Nephron (organoid): ENCODE results near the gene ASB13.

Experiments used
- H3K27ac Mint-ChIP-seq, 3 experiments: 2 replicates each; pipeline ENCODE4 v1.8.0; 2020; ENCODE audit warnings: mixed read lengths in 3 of 3, mild to moderate bottlenecking in 2 of 3, moderate library complexity in 1 of 3
- H3K27me3 Mint-ChIP-seq: 2 replicates; pipeline ENCODE4 v1.8.0; 2021; ENCODE audit warnings: low read depth, mild to moderate bottlenecking, moderate library complexity, mixed read lengths
- H3K36me3 Mint-ChIP-seq: 2 replicates; pipeline ENCODE4 v1.8.0; 2020; ENCODE audit warnings: low read depth, mixed read lengths
- H3K4me1 Mint-ChIP-seq: 2 replicates; pipeline ENCODE4 v1.8.0; 2020; ENCODE audit warnings: mixed read lengths
- H3K4me3 Mint-ChIP-seq, 3 experiments: 2 replicates each; pipeline ENCODE4 v1.8.0; 2020; ENCODE audit warnings: mild to moderate bottlenecking in 3 of 3, mixed read lengths in 3 of 3, moderate library complexity in 2 of 3
- H3K9me3 Mint-ChIP-seq: 2 replicates; pipeline ENCODE4 v1.8.0; 2020; ENCODE audit warnings: mixed read lengths
- TF ChIP-seq, protein P1 (sequence below), 3 experiments: fragments of 200-600 bp; sonication (generic); IDR thresholded peaks; one replicate each; pipeline ENCODE4 v1.5.0; 2021; ENCODE audit warnings: antibody characterized with exemption in 3 of 3; ENCODE audit not compliant: unreplicated experiment in 3 of 3

The ASB13 gene

DNA sequence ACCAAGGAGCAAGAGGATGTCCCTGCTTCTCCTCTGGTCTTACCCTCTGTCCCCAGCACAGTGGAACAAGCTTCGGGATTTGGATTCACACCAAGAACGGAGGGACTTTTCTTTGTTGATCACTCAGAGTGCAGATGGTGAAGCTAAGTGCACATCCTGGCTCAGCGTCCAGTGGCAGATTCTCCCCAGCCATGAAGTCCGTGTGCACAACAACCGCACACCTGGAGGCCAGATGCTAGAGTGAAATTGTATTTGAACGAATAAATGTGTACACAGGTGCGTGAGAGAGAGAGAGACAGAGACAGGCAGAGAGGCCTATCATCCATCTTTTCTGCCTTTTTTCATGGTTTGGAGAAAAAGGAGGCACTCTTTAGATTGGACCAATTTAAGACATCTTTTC is 31.5 kb downstream of the ASB13 start:
- Mint-ChIP-seq H3K9me3 (no peaks in the 10 kb centered on the region), H3K27me3 (peaks cover 3% of the 10 kb centered on the region), H3K4me3 (no peak overlapping the region), H3K4me1 (peaks cover 58% of the 10 kb centered on the region), H3K36me3 (peaks cover 8% of the 10 kb centered on the region), H3K27ac (peak overlapping the region; percentile 53 to 83 (median 77))
- TF ChIP-seq, protein P1, sequence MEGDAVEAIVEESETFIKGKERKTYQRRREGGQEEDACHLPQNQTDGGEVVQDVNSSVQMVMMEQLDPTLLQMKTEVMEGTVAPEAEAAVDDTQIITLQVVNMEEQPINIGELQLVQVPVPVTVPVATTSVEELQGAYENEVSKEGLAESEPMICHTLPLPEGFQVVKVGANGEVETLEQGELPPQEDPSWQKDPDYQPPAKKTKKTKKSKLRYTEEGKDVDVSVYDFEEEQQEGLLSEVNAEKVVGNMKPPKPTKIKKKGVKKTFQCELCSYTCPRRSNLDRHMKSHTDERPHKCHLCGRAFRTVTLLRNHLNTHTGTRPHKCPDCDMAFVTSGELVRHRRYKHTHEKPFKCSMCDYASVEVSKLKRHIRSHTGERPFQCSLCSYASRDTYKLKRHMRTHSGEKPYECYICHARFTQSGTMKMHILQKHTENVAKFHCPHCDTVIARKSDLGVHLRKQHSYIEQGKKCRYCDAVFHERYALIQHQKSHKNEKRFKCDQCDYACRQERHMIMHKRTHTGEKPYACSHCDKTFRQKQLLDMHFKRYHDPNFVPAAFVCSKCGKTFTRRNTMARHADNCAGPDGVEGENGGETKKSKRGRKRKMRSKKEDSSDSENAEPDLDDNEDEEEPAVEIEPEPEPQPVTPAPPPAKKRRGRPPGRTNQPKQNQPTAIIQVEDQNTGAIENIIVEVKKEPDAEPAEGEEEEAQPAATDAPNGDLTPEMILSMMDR (IDR thresholded peaks at IDR 0.05; ENCODE audit: unreplicated experiment in 3 of 3) = no peak

DNA sequence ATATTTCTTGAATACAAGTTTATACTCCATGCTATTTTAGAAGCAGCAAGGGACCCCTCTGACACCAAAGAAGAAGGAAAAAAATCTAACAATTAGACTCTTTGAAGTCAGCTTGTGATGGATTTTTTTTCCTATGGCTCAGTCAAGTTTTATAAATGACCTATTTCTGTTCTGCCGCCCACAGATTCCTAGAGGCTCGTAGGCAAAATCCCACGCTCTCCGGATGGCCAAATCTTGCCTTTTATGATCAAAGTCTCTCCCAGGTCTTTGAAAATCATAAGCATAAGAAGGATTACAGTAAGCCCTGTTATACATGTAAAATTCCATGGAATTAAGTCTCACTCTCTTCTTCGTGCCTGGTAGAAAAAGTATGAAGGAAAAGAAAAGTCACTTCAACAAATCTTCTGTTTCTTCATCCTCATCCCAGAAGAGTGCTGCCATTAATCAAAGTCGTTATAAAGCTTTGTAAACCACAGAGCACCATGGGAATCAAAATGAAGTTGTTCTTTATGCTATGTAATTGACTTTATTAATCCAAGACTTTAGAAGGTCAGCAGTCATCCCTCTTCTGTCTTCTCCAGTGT is 33.1 kb downstream of the ASB13 start:
- TF ChIP-seq, protein P1 (IDR thresholded peaks at IDR 0.05; ENCODE audit: unreplicated experiment in 3 of 3) = no peak
- peaks cover 3% of the 10 kb centered on the region for H3K27me3 Mint-ChIP-seq
- peaks cover 74% of the 10 kb centered on the region for H3K4me1 Mint-ChIP-seq
- peaks cover under 1% of the 10 kb centered on the region for H3K36me3 Mint-ChIP-seq
- H3K9me3 Mint-ChIP-seq = no peaks in the 10 kb centered on the region
- H3K4me3 Mint-ChIP-seq = no peak overlapping the region
- H3K27ac Mint-ChIP-seq = peak overlapping the region; percentile 77 to 86 (median 83)

DNA sequence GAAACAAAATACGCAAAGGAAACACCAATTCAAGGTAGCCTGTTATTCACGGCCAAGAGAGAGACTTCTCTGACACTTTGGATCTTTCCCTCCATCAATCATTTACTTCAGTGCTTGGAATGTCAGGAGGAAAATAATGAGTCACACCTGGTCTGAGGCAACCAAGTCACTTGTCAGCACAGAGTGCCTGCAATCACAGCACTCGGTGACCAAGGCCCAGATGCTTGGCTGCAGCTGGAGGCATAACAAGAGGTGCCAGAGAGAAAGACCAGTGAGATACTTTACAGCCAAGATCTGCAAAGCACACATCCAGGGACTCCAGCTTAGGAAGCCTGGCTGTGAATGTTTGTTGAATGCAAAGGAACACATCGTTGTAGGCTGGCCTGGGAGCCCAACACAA is 33.9 kb downstream of the ASB13 start:
- TF ChIP-seq, protein P1 (IDR thresholded peaks at IDR 0.05; ENCODE audit: unreplicated experiment in 3 of 3) = no peak
- H3K27ac Mint-ChIP-seq = peak overlapping the region; percentile 77 to 86 (median 83)

DNA sequence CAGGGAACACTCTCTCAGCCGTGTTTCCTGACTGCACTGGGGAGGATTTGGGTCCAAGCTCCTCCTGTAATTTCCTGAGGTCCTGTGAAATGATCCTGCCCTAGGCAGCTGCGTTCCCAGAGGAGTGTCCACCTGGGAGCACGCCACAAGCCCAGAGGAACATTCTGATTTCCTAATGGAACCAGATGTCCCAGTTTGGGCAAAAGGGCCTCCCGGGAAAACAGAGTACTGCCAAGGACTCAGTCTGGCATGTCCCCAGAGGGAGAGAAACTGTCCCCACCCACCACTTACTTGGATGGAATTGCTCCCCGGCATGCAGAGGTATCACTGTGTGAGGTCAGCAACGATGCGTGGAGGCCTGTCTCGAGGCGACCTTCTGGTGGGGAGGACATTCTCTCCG is 34.5 kb downstream of the ASB13 start:
- no peak overlapping the region for H3K4me3 Mint-ChIP-seq
- peaks cover 71% of the 10 kb centered on the region for H3K4me1 Mint-ChIP-seq
- H3K27me3 Mint-ChIP-seq = peaks cover 3% of the 10 kb centered on the region
- H3K9me3 Mint-ChIP-seq = no peaks in the 10 kb centered on the region
- no peaks in the 10 kb centered on the region for H3K36me3 Mint-ChIP-seq
- H3K27ac Mint-ChIP-seq = peak overlapping the region; percentile 77 to 86 (median 83)
- TF ChIP-seq, protein P1 (IDR thresholded peaks at IDR 0.05; ENCODE audit: unreplicated experiment in 3 of 3) = no peak

More for the DNA sequence above, 33.9 kb downstream of the ASB13 start:
- no peak overlapping the region for H3K4me3 Mint-ChIP-seq
- peaks cover 76% of the 10 kb centered on the region for H3K4me1 Mint-ChIP-seq
- no peaks in the 10 kb centered on the region for H3K36me3 Mint-ChIP-seq
- peaks cover 3% of the 10 kb centered on the region for H3K27me3 Mint-ChIP-seq
- H3K9me3 Mint-ChIP-seq = no peaks in the 10 kb centered on the region

DNA sequence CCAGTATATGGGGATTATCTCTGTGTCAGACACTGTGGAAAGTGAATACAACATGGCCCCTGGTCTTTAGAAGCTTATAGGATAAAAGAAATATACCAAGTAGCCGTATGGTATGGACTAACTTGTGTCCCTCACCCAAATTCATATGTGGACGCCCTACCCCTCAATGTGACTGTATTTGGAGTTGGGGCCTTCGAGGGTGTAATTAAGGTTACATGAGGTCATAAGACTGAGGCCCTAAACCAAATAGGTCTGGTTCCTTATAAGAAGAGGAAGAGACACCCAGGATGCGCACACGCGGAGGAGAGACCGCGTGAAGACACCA is 36.3 kb downstream of the ASB13 start:
- H3K27me3 Mint-ChIP-seq = peaks cover 3% of the 10 kb centered on the region
- peaks cover 74% of the 10 kb centered on the region for H3K4me1 Mint-ChIP-seq
- H3K4me3 Mint-ChIP-seq = no peak overlapping the region
- no peaks in the 10 kb centered on the region for H3K9me3 Mint-ChIP-seq
- H3K27ac Mint-ChIP-seq = peak overlapping the region in 2 of 3 experiments; percentile 26 to 91
- TF ChIP-seq, protein P1 (IDR thresholded peaks at IDR 0.05; ENCODE audit: unreplicated experiment in 3 of 3) = no peak
- no peaks in the 10 kb centered on the region for H3K36me3 Mint-ChIP-seq
